SK-N-SH treated with all-trans-retinoic acid at 6 μM for 48 hours (cell line): ENCODE data around the gene SLC13A1.

Experiments
- PPARA ChIP-seq: fragments of 250-450 bp; sonication (Bioruptor Pico); IDR thresholded peaks from 2 replicates; pipeline ENCODE4 v1.5.0; 2020; ENCODE audit warnings: mild to moderate bottlenecking, borderline replicate concordance
- TCF4 ChIP-seq: fragments of 250-450 bp; sonication (Bioruptor Pico); IDR thresholded peaks from 2 replicates; pipeline ENCODE4 v1.8.0; 2021; ENCODE audit warnings: mild to moderate bottlenecking, moderate library complexity, borderline replicate concordance
- ZC3H10 ChIP-seq: fragments of 250-450 bp; sonication (Bioruptor Pico); IDR thresholded peaks from 2 replicates; pipeline ENCODE4 v1.5.1; 2021; ENCODE audit warnings: mild to moderate bottlenecking, moderate library complexity
- ZFP30 ChIP-seq: fragments of 450-650 bp; formaldehyde crosslinking; IDR thresholded peaks from 2 replicates; pipeline ENCODE4 v1.5.0; 2022; ENCODE audit warnings: mild to moderate bottlenecking, moderate library complexity
- ZNF70 ChIP-seq: fragments of 450-650 bp; formaldehyde crosslinking; IDR thresholded peaks from 2 replicates; pipeline ENCODE4 v1.5.0; 2020; ENCODE audit warnings: mild to moderate bottlenecking, moderate library complexity

DNA sequence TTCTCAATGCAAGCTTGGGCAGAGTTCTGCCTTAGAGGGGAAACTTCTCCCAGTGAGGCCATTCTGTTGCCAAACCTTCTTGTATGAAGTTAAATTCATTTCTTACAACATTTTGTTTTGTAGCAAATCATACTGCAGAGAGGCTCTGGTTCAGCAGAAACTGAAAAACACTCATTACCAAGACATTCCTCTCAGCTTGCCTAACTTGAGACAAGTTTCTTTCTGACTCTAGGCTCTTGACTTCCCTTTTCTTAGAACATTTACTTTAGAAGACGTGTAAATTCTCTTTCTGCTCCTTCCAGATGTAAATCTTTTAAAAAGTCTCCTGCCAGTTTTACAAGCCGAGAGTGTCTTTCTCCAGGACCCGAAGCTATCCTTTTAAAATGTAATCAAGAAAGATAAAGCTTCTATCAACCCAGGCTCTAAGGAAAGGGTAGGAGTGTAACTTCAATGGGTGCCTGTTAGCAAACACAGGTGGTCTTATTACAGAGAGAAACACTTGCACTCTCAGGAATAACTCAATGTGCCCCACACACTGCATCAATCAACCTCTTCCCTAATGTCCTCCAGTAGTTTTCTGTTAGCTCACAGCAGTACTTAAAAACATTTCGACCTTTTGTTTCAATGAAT is 123.8 kb downstream of the SLC13A1 start:
- TF ChIP-seq ZNF70 (CRISPR knock-in tag) (no peak), ZC3H10 (CRISPR knock-in tag) (no peak), PPARA (CRISPR knock-in tag) (no peak), TCF4 (CRISPR knock-in tag) (no peak), ZFP30 (CRISPR knock-in tag) (no peak)
